Right renal cortex interstitium (tissue), 3 donors: ENCODE data around the gene DDC. TPM values are rescaled to one million over a fixed set of nuclear protein-coding genes. Genes with fewer than 3 reads are reported as not detected.

Experiments
- DNase-seq, 3 donors: peaks; one replicate each; pipeline ENCODE4 v3.0.0-alpha.2; 2013; ENCODE audit warnings: low read depth in 3 of 3, low spot score in 2 of 3
- polyA plus RNA-seq, 3 donors: library from polyadenylated mRNA; unstranded; fragments of 120-200 nt; gene quantifications; one replicate each; pipeline ENCODE4 v1.2.1, GENCODE V29; 2013; ENCODE audit not compliant: insufficient read length in 3 of 3

Gene DDC, protein sequence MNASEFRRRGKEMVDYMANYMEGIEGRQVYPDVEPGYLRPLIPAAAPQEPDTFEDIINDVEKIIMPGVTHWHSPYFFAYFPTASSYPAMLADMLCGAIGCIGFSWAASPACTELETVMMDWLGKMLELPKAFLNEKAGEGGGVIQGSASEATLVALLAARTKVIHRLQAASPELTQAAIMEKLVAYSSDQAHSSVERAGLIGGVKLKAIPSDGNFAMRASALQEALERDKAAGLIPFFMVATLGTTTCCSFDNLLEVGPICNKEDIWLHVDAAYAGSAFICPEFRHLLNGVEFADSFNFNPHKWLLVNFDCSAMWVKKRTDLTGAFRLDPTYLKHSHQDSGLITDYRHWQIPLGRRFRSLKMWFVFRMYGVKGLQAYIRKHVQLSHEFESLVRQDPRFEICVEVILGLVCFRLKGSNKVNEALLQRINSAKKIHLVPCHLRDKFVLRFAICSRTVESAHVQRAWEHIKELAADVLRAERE
- 100 to 1,000 TPM in 1 of 3 donors, 10 to 100 TPM in 2; 70.3 to 101 (median 83.9) TPM for polyA plus RNA-seq

DNA sequence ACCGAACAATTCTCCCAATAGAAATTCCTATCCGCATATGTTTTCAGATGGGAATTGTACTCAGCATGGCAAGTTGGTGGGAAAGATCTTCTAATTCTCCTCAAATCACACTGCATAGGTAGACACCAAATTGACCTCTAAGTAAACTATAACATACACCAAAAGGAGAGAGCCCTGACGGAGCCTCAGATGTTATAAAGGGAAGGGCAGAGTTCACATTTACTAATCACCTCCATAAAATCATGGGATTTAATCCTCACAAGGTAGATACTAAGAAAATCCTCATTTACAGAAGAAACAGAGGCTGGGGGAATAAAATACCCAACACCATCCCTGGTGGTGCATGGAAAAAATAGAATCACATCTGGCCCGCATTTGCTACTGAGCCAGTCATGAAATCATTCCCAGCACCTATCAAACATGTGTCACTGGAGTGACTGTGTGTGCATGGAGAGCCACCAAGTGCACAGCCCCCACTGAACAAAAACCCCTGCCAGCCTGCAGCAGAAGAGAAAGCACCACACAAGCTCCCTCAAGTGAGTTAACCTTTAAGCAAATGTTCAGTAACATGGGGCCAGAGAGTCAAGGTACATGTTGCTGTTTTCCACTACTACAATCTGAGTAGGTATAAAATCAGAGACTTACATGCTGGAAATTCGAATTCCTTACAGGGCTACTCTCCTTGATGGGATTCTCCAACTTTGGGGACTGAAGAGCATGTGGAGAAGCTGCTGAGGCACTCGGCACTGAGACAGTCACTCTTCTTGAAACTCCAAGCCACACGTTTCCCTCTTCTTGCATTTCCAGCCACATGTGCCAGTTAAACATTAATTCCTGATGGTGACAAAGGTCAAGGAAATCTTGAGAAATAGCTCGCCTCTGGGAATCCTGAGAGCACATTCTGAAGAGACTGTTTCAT lies at the start of gene DDC:
Gene DDC, minus strand, starts transcription at position 766 of the 919 bp plus-strand sequence. CDS start 21,320 bp downstream, outside the sequence.
- no peak for DNase-seq

DNA sequence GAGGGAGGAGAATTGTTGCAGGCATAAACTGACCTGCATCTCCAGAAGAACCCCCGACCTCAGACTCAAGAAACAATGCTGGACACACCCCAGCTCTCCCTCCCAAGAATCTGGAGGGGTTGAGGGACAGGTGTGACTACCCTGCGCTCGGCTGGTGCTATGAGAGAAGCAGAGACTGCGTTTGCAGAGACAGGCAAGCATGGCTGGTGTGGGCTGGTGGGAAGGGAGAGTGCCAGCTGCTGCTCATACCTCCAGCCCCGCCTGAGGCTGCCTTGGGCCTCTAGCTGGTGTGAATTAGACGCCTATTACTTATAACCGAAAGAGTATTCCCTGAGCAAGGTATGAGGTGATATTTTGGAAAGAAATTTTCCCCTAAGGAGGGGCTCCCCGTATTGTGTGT lies 48.3 kb upstream of the DDC start:
- DNase-seq: no peak

DNA sequence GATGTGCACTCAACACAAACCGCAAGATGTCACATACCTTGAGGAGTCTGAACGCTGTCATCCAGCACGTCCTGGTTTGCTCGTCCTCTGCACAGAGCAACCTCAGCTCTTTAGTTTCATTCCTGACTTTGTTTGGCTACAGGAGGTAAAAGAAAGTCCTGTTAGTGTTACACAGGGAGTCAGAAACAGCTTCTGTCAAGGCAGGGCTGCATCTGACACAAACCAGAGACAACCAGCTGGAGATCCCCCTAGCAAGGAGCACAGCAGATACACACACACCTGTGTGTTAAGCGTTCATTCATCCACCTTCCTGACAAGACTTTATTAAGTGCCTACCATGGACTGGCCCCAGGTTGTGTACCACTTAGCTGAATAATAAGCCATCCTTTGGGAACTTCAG lies 47.5 kb upstream of the DDC start:
- DNase-seq: no peak

DNA sequence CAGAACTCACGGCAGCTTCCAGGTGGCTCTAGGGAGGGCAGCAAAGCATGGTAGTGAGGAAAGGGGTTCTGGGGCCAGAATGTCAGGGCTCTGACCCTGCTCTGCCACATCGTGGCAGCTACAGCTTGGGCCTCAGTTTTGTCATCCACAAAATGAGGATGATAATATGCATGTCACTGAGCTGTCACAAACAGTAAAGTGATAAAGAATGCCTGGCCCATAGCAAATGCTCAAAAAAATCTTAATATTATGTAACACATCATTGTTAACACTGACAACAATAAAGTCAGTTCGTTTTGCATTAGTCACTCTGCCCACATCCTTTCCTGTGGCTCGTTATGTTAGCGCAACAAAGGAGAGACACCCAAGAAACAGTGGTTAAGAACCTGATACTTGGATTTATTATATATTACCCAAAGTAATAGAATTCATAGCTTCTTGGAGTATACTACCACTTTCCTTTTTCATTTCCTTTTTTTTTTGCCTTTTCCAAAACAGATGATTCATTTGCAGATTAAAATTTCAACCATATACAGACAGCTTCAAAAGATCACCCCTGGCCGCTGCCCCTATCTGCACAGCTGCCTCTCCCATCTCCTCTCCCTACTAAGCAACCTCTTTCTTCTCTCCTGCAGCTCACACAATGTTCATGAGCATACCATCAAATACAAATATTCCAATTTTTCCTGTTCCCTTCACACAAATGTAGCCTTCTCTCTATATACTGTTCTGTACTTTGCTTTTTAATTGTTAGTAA lies 45.5 kb upstream of the DDC start:
- no peak for DNase-seq

DNA sequence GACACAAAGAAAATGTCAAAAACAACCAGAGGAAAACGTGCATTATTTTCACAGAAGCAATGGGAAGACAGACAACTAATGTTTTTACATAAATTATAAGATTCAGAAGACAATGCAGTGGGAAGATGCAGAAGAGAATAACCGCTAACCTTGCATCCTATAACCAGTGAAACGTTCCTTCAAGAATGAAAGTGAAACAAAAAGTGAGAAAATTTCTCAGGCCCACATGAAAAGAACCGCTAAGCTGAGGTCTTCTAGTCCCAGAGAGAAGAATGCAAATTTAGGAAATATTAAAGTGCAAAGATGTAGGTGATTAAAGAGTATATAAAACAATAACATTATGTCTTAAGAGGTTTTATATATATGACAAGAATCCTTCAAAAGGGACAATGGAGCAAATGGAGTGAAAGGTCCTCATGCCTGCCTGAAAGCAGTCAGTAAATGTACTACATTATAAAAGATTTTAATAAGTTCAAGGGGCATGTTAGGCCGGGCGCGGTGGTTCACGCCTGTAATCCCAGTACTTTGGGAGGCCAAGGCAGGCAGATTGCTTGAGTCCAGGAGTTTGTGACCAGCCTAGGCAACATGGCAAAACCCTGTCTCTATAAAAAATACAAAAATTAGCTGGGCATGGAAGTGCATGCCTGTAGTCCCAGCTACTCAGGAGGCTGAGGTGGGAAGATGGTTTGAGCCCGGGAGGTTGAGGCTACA lies 43.1 kb upstream of the DDC start:
- no peak for DNase-seq

DNA sequence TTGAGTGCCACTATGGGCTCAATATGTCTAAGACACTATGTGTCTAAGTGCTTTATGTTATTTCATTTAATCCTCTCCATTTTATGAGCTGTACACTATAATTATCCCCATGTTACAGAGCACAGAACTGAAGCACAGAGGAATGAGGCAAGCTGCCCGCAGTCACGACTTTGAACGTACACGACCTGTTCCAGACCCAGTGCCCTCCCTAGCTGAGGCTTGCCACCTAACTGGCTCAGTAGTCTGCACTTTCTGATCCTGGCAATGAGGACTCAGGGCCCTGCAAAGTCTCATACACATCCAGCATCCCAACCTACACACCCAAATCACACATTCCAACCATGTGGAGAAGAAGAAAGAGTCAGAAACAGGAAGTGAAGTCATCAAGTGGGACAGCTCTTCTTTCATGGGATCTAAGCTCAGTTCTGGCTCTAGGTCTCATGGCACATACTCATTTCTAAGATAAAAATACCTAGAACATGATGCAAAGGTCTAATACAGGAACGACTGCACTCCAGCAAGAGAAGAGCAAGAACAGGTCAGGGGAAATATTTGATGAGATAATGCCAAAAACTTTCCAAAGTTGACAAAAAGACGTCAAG lies 42.4 kb upstream of the DDC start:
- no peak for DNase-seq

DNA sequence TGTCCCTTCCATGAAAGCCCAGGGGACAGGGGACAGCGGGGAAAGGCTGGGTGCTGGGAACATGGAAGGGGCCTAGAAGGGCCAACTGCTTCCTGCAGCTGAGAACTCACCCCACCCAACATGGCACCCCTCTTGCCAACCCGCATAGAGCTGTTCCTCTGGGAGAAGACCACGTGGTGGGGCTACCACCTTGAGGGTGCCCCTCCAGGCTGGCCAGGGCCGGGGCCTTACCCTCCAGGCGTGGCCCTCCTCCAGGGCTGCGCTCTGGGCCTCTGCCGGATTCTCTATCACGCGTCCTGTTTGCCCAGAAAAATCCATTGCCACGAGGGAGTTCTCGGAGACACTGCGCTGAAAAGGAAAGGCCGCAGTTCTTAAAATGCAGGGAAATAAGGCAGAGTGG lies 39.9 kb upstream of the DDC start:
- no peak for DNase-seq

DNA sequence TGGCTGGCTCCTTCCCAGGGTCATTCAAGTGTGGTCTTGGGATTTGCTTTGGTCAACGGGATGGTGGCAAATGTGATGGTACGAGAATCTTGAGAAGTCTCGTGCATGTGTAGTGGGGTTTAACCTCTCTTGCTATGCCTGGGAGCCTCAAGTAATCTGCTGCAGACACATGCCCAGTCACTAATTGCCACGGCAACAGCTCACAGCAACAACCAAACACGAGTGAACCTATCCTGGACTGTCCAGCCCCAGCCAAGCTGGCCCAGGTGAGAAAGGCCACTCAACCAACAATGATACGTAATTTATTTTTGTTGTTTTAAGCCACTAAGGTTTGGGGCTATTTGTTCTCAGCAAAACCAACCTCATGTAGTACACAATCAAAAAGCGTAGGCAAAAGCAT lies 38.1 kb upstream of the DDC start:
- no peak for DNase-seq

DNA sequence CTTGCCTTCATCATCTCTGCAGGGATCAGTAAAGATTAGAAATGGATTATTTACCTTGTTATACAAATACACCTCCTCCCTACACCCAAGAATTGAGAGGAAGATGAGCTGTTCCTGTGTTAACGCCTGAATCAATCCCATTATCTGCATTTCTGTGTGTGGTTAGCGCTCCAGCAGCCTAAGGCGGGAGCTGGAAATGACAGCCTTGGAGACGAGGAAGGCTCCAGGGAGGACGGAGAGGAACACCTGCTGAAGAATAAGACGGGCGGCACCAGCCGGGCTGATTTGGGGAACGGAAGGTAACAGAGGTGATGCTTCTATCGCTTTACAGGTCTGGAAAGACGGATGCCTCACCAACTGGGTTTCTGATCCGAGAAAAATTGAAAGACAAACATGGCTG lies 34.2 kb upstream of the DDC start:
- no peak for DNase-seq

DNA sequence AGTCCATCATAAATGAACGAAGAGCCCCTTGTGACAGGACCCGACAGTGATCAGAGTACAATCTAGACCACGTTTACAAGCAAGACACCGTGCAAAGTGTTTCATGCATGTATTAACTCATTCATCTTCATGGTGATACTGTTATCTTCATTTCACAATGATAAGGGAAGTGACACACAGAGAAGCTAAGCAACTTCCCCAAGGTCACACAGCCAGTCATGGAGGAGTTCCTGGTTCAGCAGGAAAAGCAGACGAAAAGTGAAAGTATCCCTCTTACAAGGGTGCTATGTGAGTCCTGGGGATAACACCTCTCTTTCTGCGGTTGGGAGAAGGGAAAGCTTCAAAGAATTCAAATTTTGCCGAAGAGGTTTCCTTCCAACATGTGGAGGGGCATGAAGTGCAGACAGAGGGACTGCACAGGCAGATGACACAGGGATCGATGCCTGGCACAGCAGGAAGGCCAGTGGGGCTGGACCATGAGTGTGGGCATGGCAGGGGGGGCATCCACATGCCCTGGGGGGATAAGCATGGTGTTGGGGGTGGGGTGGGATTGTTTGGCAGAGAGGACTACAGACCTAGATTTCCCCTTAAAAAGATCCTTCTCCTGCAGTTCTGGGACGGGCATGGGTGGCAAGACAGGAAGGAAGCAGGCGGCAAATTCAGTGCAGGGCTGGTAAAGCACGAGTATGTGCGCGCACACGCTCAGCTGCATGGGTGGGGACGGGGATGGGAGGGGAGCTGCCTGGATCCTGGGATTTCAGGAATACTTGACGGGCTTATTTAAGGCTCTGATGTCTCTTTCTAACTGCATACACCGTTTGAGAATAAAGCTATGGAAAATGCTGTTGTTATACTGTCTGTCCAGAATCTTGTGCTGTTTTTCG lies 33.5 kb upstream of the DDC start:
- no peak for DNase-seq

DNA sequence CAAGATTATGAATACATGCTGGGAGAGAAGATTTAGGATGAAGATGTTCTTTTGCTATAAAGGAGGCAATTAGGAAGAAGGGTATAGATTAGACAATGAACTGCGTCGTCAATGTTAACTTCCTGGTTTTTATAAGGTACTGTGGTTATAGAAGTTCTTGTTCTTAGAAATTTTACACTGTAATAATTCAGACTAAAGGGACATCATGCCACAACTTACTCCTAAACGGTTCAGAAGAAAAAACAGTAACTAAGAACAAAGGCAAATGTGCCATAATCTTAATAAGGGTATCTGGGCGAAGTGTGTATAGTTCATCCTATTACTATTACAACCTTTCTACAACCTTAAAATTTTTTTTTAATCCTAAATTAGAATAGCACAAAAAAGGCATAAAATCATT lies 31.3 kb upstream of the DDC start:
- DNase-seq: no peak

DNA sequence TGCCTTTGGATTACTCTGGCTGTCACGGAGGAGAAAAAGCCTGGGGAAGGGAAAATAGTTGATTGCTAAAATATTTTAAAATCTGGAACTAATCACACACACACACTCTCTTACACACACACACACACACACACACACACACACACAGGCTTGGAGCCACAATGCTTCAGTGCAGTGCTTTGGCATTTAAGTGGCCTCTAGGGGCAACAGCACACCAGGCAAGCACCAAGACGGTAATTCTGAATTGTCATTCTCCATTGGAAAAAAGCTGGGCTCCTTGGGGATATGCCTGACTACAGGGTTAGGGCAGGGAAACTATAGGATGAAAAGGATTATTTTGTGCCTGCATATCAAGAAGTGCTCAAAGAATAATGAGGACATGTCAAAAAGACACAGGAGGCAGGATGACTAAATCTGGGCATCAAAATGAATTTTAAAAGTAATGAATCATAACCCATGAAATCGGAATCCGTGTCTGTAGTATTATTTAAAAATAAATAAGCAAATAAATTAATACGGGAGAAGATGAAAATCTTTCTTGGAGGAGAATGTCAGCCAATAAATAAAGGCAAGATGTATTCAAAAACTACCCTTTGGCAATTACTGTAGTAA lies 30.4 kb upstream of the DDC start:
- DNase-seq: no peak

DNA sequence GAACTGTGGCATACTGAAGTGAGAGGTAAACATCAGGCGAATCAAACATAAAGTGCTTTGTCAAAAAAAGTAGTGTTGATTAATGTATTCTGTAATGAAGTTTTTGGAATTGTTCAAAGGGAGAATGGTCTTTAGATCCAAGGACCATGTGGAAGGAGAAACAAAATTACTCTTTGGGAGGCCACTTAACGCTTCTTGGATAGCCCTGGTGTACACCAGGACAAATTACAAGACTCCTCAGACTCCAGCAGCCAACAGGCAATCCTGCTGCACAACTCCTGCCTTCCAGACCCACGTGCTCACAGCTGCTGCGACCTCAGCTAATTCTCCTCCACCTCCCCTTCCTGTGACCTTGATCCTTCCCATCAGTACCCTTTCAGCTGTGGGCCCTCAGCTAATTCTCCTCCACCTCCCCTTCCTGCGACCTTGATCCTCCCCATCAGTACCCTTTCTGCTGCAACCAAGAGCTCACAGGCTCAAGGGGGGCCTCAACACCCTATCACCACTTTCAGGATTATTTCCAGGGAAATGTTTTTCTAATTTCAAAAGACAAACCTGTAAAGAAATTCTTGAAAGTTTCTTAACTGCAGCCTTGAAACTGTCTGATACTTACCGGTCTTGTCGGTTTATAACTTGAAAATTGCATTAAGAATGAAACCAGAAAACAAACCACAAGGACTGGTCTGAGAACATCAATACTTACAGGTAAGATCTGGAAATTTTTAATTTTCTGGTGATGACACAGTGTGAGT lies 29.7 kb upstream of the DDC start:
- DNase-seq: no peak

DNA sequence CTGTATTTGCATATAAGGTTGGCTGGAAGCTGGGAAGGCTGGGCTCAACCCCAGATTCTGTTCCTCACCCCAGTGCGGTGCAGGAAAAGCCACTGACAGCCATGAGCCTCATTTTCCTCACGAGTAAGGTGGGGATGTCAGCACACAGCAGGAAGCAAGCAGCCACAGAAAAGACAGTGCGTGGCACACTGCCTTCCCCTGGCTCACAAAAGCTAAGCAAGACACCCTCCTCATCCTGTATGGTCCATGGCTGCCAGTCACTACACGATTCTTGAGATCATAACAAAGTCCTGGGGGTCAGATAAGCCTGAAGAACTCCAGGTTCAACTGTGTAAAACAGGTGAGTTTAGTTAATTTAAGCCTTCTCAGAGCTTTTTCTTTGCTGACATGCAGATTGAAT lies 28.9 kb upstream of the DDC start:
- DNase-seq: no peak

DNA sequence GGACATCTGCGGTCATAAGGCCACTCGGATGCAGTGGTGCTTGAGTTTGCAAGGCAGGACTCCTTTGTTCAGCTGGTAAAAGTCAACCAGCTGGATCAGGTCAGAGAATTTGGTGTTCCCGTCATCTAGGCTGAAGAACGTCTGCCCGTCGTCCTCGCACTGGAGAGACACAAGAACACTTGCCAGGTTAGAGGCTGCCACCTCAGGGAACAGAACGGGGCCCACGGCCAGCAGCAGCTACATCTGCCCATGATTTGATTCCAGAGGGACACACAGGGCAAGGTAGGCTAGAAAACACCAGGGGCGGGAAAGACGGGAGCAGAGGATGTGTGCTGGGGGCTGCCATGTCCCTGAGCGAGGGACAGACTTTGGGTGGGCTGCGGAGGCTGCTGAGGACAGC lies 27.7 kb upstream of the DDC start:
- no peak for DNase-seq

DNA sequence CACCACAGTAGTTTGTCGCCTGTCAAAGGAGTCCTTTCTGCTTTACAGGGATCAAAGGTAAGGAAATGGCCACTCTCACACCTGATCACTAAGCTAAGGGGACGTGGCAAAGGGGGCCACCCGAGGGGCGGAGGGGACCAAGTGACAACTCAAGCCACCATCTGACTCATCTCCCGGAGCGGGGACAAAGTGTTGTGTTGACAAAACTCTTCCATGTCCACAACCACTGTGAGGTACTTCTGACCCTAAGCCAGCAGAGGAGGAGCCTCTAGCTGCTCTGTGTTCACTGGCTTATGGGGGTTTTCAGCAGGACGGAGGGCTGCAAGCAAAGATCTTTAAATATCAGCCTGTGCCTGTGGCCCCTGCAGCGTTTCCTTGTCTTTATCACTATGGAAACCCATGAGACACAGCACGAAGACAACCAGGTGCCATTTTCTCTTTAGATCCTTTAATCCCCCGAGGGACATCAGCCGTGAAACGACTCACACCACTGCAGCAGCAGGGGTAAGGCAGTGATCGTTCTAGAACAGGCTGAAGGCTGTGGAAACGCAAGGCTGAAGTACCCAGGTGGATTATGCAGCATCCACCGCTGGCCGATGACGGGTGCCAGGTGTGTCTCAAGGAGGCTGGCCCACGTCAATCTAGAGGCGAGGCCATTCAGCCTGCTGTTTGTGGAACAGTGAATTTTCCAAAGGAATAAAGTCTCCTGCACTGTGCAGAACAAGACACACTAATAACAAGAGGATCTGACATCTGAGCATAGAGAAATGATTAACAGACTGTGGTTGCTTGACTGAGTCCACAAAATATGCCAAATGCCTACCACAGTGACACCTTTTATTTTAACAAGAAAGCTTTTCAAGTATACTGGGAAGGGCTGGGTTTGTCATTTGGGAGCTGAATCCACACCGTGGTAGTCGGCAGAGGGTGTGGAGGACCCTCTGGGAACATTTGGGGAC lies 26.6 kb upstream of the DDC start:
- no peak for DNase-seq

DNA sequence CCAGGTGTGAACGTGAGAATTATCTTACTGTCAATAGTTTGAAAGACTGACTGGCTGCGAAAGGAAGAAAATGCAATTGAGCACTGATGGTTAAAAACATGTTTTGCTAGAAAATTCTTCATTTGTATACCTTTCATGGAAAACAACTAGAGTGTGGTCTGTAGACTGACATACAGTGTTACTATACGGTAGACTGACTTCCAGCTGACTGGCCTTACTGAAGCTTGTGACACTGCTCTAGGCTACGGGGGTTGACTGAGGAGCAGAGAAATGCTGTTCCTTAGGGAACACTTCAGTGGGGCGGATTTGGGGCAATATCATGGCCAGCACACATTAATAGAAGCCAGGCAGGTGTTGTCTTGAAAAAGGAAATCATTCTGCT lies 25.9 kb upstream of the DDC start:
- DNase-seq: no peak
